ENCODE results near the gene RAB6A.

RAB6A gene

DNA sequence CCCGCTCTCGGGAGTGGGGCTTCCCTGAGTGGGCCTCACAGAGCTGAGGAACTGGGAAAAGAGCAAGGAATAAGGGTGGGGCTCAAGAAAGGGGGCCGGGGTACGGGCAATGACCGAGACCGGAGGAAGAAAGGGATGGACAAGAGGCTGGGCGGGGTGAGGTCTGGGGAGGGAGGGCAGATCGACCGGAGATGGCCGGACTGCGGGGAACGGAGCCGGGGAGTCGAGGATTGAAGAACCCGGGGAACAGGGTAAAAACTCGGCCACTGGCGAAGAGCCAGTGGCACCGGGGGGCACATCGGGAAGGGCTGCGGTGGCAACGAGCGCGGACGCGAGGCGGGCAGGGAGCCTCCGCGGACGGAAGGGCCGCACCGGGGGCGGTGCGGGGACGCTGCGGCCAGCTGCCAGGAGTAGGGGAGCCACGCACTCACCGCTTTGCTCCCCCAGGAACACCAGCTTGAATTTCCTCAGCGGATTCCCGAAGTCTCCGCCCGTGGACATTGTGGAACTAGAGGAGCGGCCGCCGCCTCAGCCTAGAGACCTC lies 667 bp downstream of the RAB6A start:
- no peaks in the 10 kb centered on the region for H3K27me3 ChIP-seq (ENCODE audit: insufficient read depth, low read depth, severe bottlenecking)
- peak overlapping the region; percentile 85 for H3K4me3 ChIP-seq (ENCODE audit: low read depth, low read length)
- TF ChIP-seq, protein P1, sequence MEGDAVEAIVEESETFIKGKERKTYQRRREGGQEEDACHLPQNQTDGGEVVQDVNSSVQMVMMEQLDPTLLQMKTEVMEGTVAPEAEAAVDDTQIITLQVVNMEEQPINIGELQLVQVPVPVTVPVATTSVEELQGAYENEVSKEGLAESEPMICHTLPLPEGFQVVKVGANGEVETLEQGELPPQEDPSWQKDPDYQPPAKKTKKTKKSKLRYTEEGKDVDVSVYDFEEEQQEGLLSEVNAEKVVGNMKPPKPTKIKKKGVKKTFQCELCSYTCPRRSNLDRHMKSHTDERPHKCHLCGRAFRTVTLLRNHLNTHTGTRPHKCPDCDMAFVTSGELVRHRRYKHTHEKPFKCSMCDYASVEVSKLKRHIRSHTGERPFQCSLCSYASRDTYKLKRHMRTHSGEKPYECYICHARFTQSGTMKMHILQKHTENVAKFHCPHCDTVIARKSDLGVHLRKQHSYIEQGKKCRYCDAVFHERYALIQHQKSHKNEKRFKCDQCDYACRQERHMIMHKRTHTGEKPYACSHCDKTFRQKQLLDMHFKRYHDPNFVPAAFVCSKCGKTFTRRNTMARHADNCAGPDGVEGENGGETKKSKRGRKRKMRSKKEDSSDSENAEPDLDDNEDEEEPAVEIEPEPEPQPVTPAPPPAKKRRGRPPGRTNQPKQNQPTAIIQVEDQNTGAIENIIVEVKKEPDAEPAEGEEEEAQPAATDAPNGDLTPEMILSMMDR (IDR thresholded peaks at IDR 0.05; ENCODE audit: low read depth, low read length), result no peak
- peak; percentile 43 for DNase-seq
- peak overlapping the region; percentile 76 for H3K27ac ChIP-seq
- no peaks in the 10 kb centered on the region; the same call in 1 of the 2 replicates for H3K36me3 ChIP-seq
- H3K9me3 ChIP-seq (ENCODE audit: severe bottlenecking), result no peaks in the 10 kb centered on the region

DNA sequence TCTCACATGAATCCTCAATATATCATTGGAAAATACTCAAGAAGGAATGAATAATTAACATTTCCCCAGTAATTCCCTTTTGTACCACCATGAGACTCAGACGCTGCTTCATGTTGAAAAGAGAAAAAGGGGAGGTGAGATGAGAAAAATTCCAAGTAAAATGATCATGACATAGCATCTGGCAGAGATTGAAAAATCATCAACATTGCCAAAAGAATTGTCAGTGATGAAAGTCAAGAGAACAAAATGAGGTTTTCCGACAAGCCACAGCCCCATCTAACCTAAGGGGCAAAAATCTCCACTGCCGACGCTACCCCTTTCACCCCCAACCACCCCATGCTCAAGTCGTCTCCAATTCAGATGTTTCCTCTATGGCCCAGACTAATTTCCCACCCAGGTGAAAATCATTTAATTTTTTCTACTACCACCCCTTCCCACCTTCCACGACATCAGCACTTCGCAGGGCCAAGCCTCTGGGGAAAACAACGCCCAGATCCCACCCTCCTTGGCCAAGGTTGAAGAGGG lies 1.2 kb downstream of the RAB6A start:
- peak overlapping the region; percentile 76 for H3K27ac ChIP-seq

DNA sequence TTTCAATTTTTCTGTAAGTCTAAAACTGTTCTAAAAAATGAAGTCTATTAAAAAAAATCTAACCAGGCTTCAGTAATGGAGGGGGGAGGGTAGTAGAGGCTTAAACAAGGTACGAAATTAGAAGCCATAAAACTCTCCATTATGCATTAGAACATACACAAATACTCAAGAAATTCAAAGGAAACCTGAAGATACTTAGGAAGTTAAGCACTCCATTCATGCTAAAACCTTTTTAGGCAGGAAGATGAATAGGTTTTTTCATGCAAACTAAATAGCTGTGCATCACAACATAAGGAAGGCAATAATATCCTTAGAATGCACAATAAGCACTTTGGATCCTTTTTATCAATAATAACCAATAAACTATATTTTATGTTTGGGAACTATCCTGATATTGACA lies 2.4 kb downstream of the RAB6A start:
- Histone ChIP-seq H3K9me3 (ENCODE audit: severe bottlenecking) (no peaks in the 10 kb centered on the region), H3K27me3 (ENCODE audit: insufficient read depth, low read depth, severe bottlenecking) (no peaks in the 10 kb centered on the region), H3K27ac (no peak overlapping the region), H3K4me3 (ENCODE audit: low read depth, low read length) (no peak overlapping the region), H3K36me3 (no peaks in the 10 kb centered on the region; the same call in 1 of the 2 replicates)
- TF ChIP-seq, protein P1 (IDR thresholded peaks at IDR 0.05; ENCODE audit: low read depth, low read length), result no peak
- DNase-seq, result no peak

More for the DNA sequence above, 1.2 kb downstream of the RAB6A start:
- H3K36me3 ChIP-seq, result no peaks in the 10 kb centered on the region; the same call in 1 of the 2 replicates
- DNase-seq, result no peak
- H3K9me3 ChIP-seq (ENCODE audit: severe bottlenecking), result no peaks in the 10 kb centered on the region
- TF ChIP-seq, protein P1 (IDR thresholded peaks at IDR 0.05; ENCODE audit: low read depth, low read length), result no peak
- H3K27me3 ChIP-seq (ENCODE audit: insufficient read depth, low read depth, severe bottlenecking), result no peaks in the 10 kb centered on the region
- peak overlapping the region; percentile 85 for H3K4me3 ChIP-seq (ENCODE audit: low read depth, low read length)

DNA sequence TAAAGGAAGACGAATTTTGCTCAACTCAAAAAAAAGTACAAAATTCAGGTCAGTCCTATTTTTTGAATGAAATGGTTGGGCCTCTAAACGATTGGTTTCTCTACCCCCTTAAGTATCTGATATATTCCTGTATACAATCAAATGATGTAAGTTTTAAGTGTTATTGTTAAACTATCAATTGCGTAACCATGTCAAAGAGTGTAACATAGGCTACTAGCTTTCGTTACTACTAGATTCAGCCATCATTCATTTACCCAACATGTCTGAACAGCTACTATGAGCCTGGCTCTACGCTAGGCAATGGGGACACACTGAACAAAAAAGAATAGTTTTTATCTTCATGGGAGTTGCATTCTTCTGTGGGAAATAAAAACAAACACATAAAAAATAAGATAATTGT lies 3.3 kb downstream of the RAB6A start:
- DNase-seq, result no peak
- no peak overlapping the region for H3K4me3 ChIP-seq (ENCODE audit: low read depth, low read length)
- no peaks in the 10 kb centered on the region; the same call in 1 of the 2 replicates for H3K36me3 ChIP-seq
- no peaks in the 10 kb centered on the region for H3K27me3 ChIP-seq (ENCODE audit: insufficient read depth, low read depth, severe bottlenecking)
- TF ChIP-seq, protein P1 (IDR thresholded peaks at IDR 0.05; ENCODE audit: low read depth, low read length), result no peak
- no peaks in the 10 kb centered on the region for H3K9me3 ChIP-seq (ENCODE audit: severe bottlenecking)
- no peak overlapping the region for H3K27ac ChIP-seq

DNA sequence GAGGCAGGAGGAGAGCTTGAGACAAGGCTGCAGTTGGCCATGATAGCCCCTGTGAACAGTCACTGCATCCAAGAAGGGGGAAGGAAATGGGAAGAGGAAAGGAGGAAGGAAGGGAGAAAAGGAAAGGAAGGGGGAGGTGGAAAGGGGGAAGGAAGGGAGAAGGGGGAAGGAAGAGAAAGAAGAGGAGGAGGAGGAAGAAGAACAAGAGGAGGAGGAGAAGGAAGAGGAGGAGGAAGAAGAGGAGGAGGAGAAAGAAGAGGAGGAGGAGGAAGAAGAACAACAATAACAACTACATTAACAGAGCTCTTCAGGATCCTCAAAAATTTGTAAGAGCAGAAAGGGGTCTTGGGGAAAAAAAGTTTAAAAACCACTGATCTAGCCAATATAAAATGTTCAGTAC lies 5.2 kb downstream of the RAB6A start:
- H3K27ac ChIP-seq, result no peak overlapping the region
- DNase-seq, result no peak
- TF ChIP-seq, protein P1 (IDR thresholded peaks at IDR 0.05; ENCODE audit: low read depth, low read length), result no peak
- H3K36me3 ChIP-seq, result no peaks in the 10 kb centered on the region; the same call in 1 of the 2 replicates
- no peak overlapping the region for H3K4me3 ChIP-seq (ENCODE audit: low read depth, low read length)
- no peaks in the 10 kb centered on the region for H3K27me3 ChIP-seq (ENCODE audit: insufficient read depth, low read depth, severe bottlenecking)
- no peaks in the 10 kb centered on the region for H3K9me3 ChIP-seq (ENCODE audit: severe bottlenecking)

DNA sequence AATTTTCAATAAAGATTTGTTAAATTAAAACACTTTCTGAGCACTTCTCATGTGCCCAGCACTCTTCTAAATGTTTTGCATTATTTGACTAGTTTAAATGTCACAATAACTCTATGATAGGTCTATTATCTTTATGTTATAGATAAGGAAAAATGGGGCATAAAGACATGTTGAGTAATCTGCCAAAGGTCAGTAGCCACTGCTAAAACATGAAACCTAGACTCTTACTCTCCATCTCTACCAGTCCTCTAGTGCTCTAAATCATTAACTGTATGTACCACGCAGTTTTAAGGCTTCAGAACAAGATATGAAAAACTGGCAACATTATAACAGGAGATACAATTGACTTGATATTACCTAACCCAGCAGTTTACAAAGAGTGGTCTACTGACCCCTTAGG lies 6.9 kb downstream of the RAB6A start:
- Histone ChIP-seq H3K4me3 (ENCODE audit: low read depth, low read length) (no peak overlapping the region), H3K36me3 (no peaks in the 10 kb centered on the region), H3K9me3 (ENCODE audit: severe bottlenecking) (no peaks in the 10 kb centered on the region), H3K27me3 (ENCODE audit: insufficient read depth, low read depth, severe bottlenecking) (no peaks in the 10 kb centered on the region), H3K27ac (no peak overlapping the region)
- TF ChIP-seq, protein P1 (IDR thresholded peaks at IDR 0.05; ENCODE audit: low read depth, low read length), result no peak
- no peak for DNase-seq

Data from WERI-Rb-1 (cell line).